CD4-positive, alpha-beta memory T cell (primary cell): Measurements from ENCODE around the gene ABCA3. TPM values are rescaled to one million over a fixed set of nuclear protein-coding genes. Genes with fewer than 3 reads are reported as not detected.

Experiments
- CTCF ChIA-PET: fragments of 350-600 bp; sonication (Branson Sonifier 250); formaldehyde crosslinking; loops from one replicate; lab custom pipeline; 2021; ENCODE audit warnings: inconsistent platforms; ENCODE audit not compliant: partially characterized antibody; lab: Charles Lee
- POLR2A ChIA-PET: fragments of 350-600 bp; sonication (Branson Sonifier 250); formaldehyde crosslinking; loops from one replicate; lab custom pipeline; 2021; ENCODE audit not compliant: partially characterized antibody; lab: Charles Lee
- DNase-seq, 5 donors: peaks; one replicate each; pipeline versions ENCODE4 v3.0.0 to v3.0.0-alpha.2; 2020 to 2022; ENCODE audit warnings: mixed read lengths in 1 of 5
- H3K27ac ChIP-seq: one replicate; pipeline ENCODE4 v1.7.0; 2013; ENCODE audit warnings: low read depth, low read length
- H3K27me3 ChIP-seq: 2 replicates; pipeline ENCODE4 v1.7.0; 2013; ENCODE audit warnings: mild to moderate bottlenecking, low read length, moderate library complexity; ENCODE audit not compliant: insufficient read depth
- H3K36me3 ChIP-seq: 2 replicates; pipeline ENCODE4 v1.7.0; 2013; ENCODE audit warnings: mild to moderate bottlenecking, low read length, moderate library complexity; ENCODE audit not compliant: insufficient read depth
- H3K4me1 ChIP-seq: 2 replicates; pipeline ENCODE4 v1.7.0; 2013; ENCODE audit warnings: mild to moderate bottlenecking, low read length, moderate library complexity; ENCODE audit not compliant: insufficient read depth
- H3K4me3 ChIP-seq, 2 donors: one replicate each; pipeline ENCODE4 v1.7.0; 2013; ENCODE audit warnings: low read length in 2 of 2, mild to moderate bottlenecking in 1 of 2
- H3K9me3 ChIP-seq, 2 donors: one replicate each; pipeline ENCODE4 v1.7.0; 2013; ENCODE audit warnings: low read length in 2 of 2, control low read depth in 1 of 2; ENCODE audit not compliant: control insufficient read depth in 1 of 2
- H3K27ac Mint-ChIP-seq, 7 donors: one replicate each; pipeline ENCODE4 v1.8.0; 2020 to 2021; ENCODE audit warnings: mixed read lengths in 7 of 7, mild to moderate bottlenecking in 6 of 7, inconsistent platforms in 3 of 7, moderate library complexity in 3 of 7
- H3K27me3 Mint-ChIP-seq, 2 donors: one replicate each; pipeline ENCODE4 v1.8.0; 2020 to 2021; ENCODE audit warnings: mixed read lengths in 2 of 2
- H3K36me3 Mint-ChIP-seq, 2 donors: one replicate each; pipeline ENCODE4 v1.8.0; 2020 to 2021; ENCODE audit warnings: mixed read lengths in 2 of 2, inconsistent platforms in 1 of 2, mild to moderate bottlenecking in 1 of 2
- H3K4me1 Mint-ChIP-seq, 4 donors: one replicate each; pipeline ENCODE4 v1.8.0; 2020 to 2021; ENCODE audit warnings: mixed read lengths in 4 of 4, mild to moderate bottlenecking in 1 of 4
- H3K4me3 Mint-ChIP-seq, 8 donors: one replicate each; pipeline ENCODE4 v1.8.0; 2020 to 2021; ENCODE audit warnings: mixed read lengths in 8 of 8, mild to moderate bottlenecking in 7 of 8, moderate library complexity in 6 of 8, inconsistent platforms in 3 of 8
- H3K9me3 Mint-ChIP-seq, 8 donors: one replicate each; pipeline ENCODE4 v1.8.0; 2020 to 2021; ENCODE audit warnings: mixed read lengths in 8 of 8, mild to moderate bottlenecking in 5 of 8, inconsistent platforms in 3 of 8, moderate library complexity in 1 of 8
- intact Hi-C: fragments of 100-400 bp; cut with micrococcal nuclease; formaldehyde crosslinking; loops from one replicate; pipeline ENCODE4 v1.15.1; 2023
- polyA plus RNA-seq, 2 donors: library from polyadenylated mRNA; unstranded; fragments of 300-500 nt; fragmentation: Illumina TruSeq; gene quantifications; one replicate each; pipeline ENCODE4 v1.2.3, GENCODE V29; 2021
- total RNA-seq, 2 experiments: library from RNA; stranded (reverse); gene quantifications; one replicate each; pipeline ENCODE4 v1.2.3, GENCODE V29; 2021

ABCA3 gene
- total and polyA plus RNA-seq, 4 experiments from 2014 or later, result 1.7 to 12.7 (median 6.5) TPM

GRCh38 chr16:2357331-2357730 is 16.8 kb upstream of the ABCA3 start:
- Histone ChIP-seq H3K4me1 (no peaks in the 10 kb centered on the region), H3K36me3 (no peaks in the 10 kb centered on the region), H3K4me3 (no peak overlapping the region), H3K9me3 (no peaks in the 10 kb centered on the region), H3K27me3 (peaks cover 11% of the 10 kb centered on the region), H3K27ac (no peak overlapping the region)
- CTCF ChIA-PET, result interaction anchor here (1.5 kb wide), 1 partner anchor 17 kb away, joined by 3 read pairs; no protein-coding TSS in a partner anchor
- H3K9me3 Mint-ChIP-seq, result peaks cover 0 to 4% (median 0%) of the 10 kb centered on the region in 8 donors
- H3K36me3 Mint-ChIP-seq, result no peaks in the 10 kb centered on the region
- no peak overlapping the region for H3K4me3 Mint-ChIP-seq
- peaks cover 22 to 30% of the 10 kb centered on the region in 2 donors for H3K27me3 Mint-ChIP-seq
- H3K27ac Mint-ChIP-seq, result no peak overlapping the region
- H3K4me1 Mint-ChIP-seq, result no peaks in the 10 kb centered on the region
- intact Hi-C loops, result no loop called here
- DNase-seq, result no peak
- POLR2A ChIA-PET, result no interaction called here

DNA sequence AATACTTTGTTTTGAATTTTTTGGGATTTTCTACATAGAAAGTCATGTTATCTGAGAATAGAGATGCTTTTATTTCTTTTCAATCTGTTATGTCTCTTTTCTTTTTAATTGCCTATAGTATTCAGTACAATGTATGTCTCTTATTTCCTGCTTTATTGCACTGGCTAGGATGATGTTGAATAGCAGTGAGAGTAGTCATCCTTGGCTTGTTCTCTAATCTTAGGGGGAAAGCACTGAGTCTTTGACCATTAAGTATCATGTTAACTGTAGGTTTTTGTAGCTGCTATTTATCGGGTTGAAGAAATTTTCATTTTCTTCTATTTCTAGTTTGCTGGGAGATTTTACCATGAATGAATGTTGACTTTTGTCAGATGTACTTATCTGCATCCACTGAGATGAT is 10.0 kb upstream of the ABCA3 start:
- Mint-ChIP-seq H3K9me3 (no peaks in the 10 kb centered on the region), H3K4me1 (no peaks in the 10 kb centered on the region), H3K36me3 (no peaks in the 10 kb centered on the region), H3K27me3 (peaks cover 4 to 19% of the 10 kb centered on the region in 2 donors), H3K4me3 (no peak overlapping the region), H3K27ac (no peak overlapping the region)
- ChIA-PET CTCF (interaction anchor here (0.5 kb wide), 1 partner anchor 411 kb away, joined by 3 read pairs; no protein-coding TSS in a partner anchor), POLR2A (no interaction called here)
- no peak overlapping the region for H3K27ac ChIP-seq
- H3K36me3 ChIP-seq, result no peaks in the 10 kb centered on the region
- no peak for DNase-seq
- H3K4me1 ChIP-seq, result no peaks in the 10 kb centered on the region
- peaks cover 11% of the 10 kb centered on the region for H3K27me3 ChIP-seq
- no peak overlapping the region for H3K4me3 ChIP-seq
- no peaks in the 10 kb centered on the region for H3K9me3 ChIP-seq
- intact Hi-C loops, result no loop called here

- H3K4me1 ChIP-seq, result peaks cover 17% of the 10 kb centered on the region
- Mint-ChIP-seq H3K4me1 (peaks cover 7 to 18% (median 10%) of the 10 kb centered on the region in 4 donors), H3K36me3 (peaks cover 0 to 2% of the 10 kb centered on the region in 2 donors), H3K4me3 (peak overlapping the region in 2 of 8 donors; percentile 35 to 45), H3K27me3 (peaks cover 2% of the 10 kb centered on the region in 2 donors), H3K27ac (peak overlapping the region in 3 of 7 donors; percentile 10 to 54 (median 32)), H3K9me3 (no peaks in the 10 kb centered on the region)
- H3K27ac ChIP-seq, result no peak overlapping the region
- POLR2A ChIA-PET, result no interaction called here
- intact Hi-C loops, result loop anchor here (5.0 kb wide), 1 partner anchor 76 kb away; the partner anchor contains the start of gene RNPS1
- no peaks in the 10 kb centered on the region for H3K36me3 ChIP-seq
- CTCF ChIA-PET, result interaction anchor here (1.3 kb wide), 1 partner anchor 149 kb away, joined by 3 read pairs; no protein-coding TSS in a partner anchor
- H3K27me3 ChIP-seq, result no peaks in the 10 kb centered on the region
- no peaks in the 10 kb centered on the region for H3K9me3 ChIP-seq
- H3K4me3 ChIP-seq, result no peak overlapping the region
- DNase-seq, result no peak
These were observed 2.7 kb upstream of the ABCA3 start for GRCh38 chr16:2343211-2343610.

GRCh38 chr16:2341456-2342447 is 1.2 kb upstream of the ABCA3 start:
- peaks cover 17% of the 10 kb centered on the region for H3K4me1 ChIP-seq
- POLR2A ChIA-PET, result no interaction called here
- H3K27me3 Mint-ChIP-seq, result peaks cover 2% of the 10 kb centered on the region in 2 donors
- peak overlapping the region in 7 of 8 donors; percentile 20 to 62 (median 41) for H3K4me3 Mint-ChIP-seq
- intact Hi-C loops, result loop anchor here (1.0 to 5.0 kb wide), 2 partner anchors 74 to 88 kb away; partner anchors contain the start of genes CCNF and RNPS1
- no peak for DNase-seq
- H3K36me3 ChIP-seq, result no peaks in the 10 kb centered on the region
- H3K27me3 ChIP-seq, result no peaks in the 10 kb centered on the region
- H3K9me3 Mint-ChIP-seq, result no peaks in the 10 kb centered on the region
- H3K27ac ChIP-seq, result no peak overlapping the region
- peaks cover 0 to 2% of the 10 kb centered on the region in 2 donors for H3K36me3 Mint-ChIP-seq
- peaks cover 9 to 22% (median 14%) of the 10 kb centered on the region in 4 donors for H3K4me1 Mint-ChIP-seq
- CTCF ChIA-PET, result no interaction called here
- peak overlapping the region in 1 of 7 donors; percentile 48 for H3K27ac Mint-ChIP-seq
- H3K4me3 ChIP-seq, result no peak overlapping the region
- H3K9me3 ChIP-seq, result no peaks in the 10 kb centered on the region

- peak overlapping the region in 5 of 7 donors; percentile 8 to 84 (median 68) for H3K27ac Mint-ChIP-seq
- Histone ChIP-seq H3K4me3 (peak overlapping the region; percentile 1 to 45), H3K9me3 (no peaks in the 10 kb centered on the region), H3K27ac (no peak overlapping the region), H3K36me3 (no peaks in the 10 kb centered on the region), H3K4me1 (peaks cover 17% of the 10 kb centered on the region), H3K27me3 (no peaks in the 10 kb centered on the region)
- H3K36me3 Mint-ChIP-seq, result peaks cover 0 to 2% of the 10 kb centered on the region in 2 donors
- H3K27me3 Mint-ChIP-seq, result peaks cover 2% of the 10 kb centered on the region in 2 donors
- intact Hi-C loops, result loop anchor here (1.0 to 5.0 kb wide), 5 partner anchors 73 to 161 kb away; partner anchors contain the start of gene RNPS1
- ChIA-PET CTCF (interaction anchor here (0.6 to 1.4 kb wide), 4 partner anchors 11 to 147 kb away, joined by 3 to 6 read pairs (median 4); no protein-coding TSS in a partner anchor), POLR2A (interaction anchor here (1.0 to 1.2 kb wide), 7 partner anchors 71 to 193 kb away, joined by 3 to 6 read pairs (median 4); partner anchors contain the start of genes CCNF and TEDC2)
- peak overlapping the region; percentile 84 to 88 (median 86) for H3K4me3 Mint-ChIP-seq
- peak; percentile 31 to 48 (median 41) for DNase-seq
- H3K9me3 Mint-ChIP-seq, result no peaks in the 10 kb centered on the region
- peaks cover 9 to 27% (median 15%) of the 10 kb centered on the region in 4 donors for H3K4me1 Mint-ChIP-seq
These were observed 725 bp downstream of the ABCA3 start for GRCh38 chr16:2339521-2340484.

DNA sequence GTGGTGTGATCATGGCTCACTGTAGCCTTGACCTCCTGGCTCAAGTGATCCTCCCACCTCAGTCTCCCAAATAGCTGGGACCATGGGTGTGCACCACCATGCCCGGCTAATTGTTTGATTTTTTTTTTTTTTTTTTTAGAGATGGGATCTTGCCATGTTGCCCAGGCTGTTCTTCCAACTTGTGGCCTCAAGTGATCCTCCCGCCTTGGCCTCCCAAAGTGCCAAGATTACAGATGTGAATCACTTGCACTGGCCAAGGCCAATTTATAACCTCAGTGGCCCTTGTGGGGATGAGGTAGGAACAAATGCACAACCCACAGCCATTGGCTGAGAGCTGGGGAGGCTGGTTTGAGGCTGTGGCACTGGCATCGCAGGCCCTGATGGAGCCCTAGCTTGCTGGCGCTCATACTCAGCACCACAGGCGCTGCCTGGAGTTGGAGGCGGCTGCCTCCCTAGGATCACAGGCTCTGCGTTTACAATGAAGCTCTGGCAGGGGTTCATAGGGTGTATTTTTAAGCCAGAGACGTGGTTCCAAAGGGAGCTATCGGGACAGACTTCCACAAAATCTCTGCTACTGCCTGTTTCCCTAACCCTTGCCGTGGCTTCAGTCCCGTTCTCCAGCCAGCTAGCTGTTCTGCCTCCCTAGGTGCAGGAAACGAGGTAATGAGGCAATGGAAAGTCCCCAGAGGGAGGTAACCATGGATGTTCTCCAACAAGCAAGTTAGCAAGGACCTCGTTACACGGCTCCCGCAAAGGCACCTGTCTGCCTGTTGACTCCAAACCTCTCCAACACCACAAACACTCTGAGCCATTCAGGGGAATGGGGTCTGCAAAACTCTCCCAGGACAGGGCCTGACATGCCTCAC is 2.9 kb downstream of the ABCA3 start:
- H3K9me3 Mint-ChIP-seq, result no peaks in the 10 kb centered on the region
- Histone ChIP-seq H3K27me3 (no peaks in the 10 kb centered on the region), H3K36me3 (no peaks in the 10 kb centered on the region), H3K9me3 (no peaks in the 10 kb centered on the region), H3K27ac (no peak overlapping the region), H3K4me1 (peaks cover 17% of the 10 kb centered on the region), H3K4me3 (no peak overlapping the region)
- peak overlapping the region in 1 of 7 donors; percentile 34 for H3K27ac Mint-ChIP-seq
- peaks cover 2% of the 10 kb centered on the region in 2 donors for H3K27me3 Mint-ChIP-seq
- H3K4me3 Mint-ChIP-seq, result peak overlapping the region in 4 of 8 donors; percentile 21 to 61 (median 48)
- peaks cover 9 to 27% (median 15%) of the 10 kb centered on the region in 4 donors for H3K4me1 Mint-ChIP-seq
- no peak for DNase-seq
- peaks cover 0 to 2% of the 10 kb centered on the region in 2 donors for H3K36me3 Mint-ChIP-seq
- ChIA-PET CTCF (interaction anchor here (0.9 kb wide), 1 partner anchor 135 kb away, joined by 3 read pairs; no protein-coding TSS in a partner anchor), POLR2A (no interaction called here)
- intact Hi-C loops, result no loop called here
